Activated naive CD8-positive, alpha-beta T cell (primary cell): ENCODE measurements around the gene FCER1G.
"Not testable (repeated sequence)": the region's sequence is repeated elsewhere in the genome, so short reads cannot be mapped to it uniquely, and the experiment has no call there.

Experiments used
- H3K27ac Mint-ChIP-seq: one replicate; pipeline ENCODE4 v1.8.0; 2021; ENCODE audit warnings: mixed read lengths
- H3K27me3 Mint-ChIP-seq: one replicate; pipeline ENCODE4 v1.8.0; 2021; ENCODE audit warnings: mixed read lengths
- H3K36me3 Mint-ChIP-seq: one replicate; pipeline ENCODE4 v1.8.0; 2021; ENCODE audit warnings: mixed read lengths
- H3K4me1 Mint-ChIP-seq: one replicate; pipeline ENCODE4 v1.8.0; 2021; ENCODE audit warnings: low read depth, mixed read lengths
- H3K4me3 Mint-ChIP-seq: one replicate; pipeline ENCODE4 v1.8.0; 2021; ENCODE audit warnings: mild to moderate bottlenecking, mixed read lengths
- H3K9me3 Mint-ChIP-seq: one replicate; pipeline ENCODE4 v1.8.0; 2021; ENCODE audit warnings: low read depth, mixed read lengths

Gene FCER1G

DNA sequence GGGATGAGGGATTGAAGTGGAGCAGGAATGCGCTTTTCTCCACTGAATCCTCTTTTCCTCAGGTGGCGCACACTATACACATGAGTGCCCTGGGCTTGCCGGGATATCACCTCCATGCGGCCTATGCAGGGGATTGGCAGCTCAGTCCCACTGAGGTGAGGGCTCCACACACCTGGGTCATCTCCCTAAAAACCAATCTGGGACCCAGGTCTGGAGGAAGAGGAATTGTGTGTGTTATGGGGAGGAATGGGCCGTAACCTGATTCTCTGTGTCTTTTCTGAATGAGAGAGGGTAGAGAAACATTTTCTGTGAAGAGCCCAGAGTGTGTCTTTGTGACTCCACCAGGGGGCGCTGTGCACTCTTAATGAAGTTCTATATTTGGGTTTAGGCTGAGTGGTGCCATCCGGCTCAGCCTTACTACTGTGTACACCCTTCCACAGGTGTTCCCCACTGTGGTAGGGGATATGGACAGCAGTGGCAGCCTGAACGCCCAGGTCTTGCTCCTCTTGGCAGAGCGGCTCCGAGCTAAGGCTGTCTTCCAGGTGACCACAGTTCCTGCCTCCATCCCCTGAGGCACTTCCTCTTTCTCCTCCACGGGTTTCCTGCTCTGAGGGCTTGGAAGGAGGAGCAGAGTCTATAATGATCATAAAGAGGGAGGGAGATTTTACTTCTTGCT is 12.2 kb downstream of the FCER1G start:
- Mint-ChIP-seq H3K4me1 (peaks cover 35% of the 10 kb centered on the region), H3K27me3 (no peaks in the 10 kb centered on the region), H3K4me3 (peak overlapping the region; percentile 100)

GRCh38 chr1:161228032-161228431 is 12.9 kb downstream of the FCER1G start:
- Mint-ChIP-seq H3K27me3 (no peaks in the 10 kb centered on the region), H3K9me3 (no peaks in the 10 kb centered on the region), H3K36me3 (peaks cover 3% of the 10 kb centered on the region), H3K27ac (no peak overlapping the region), H3K4me3 (peak overlapping the region; percentile 64), H3K4me1 (peaks cover 33% of the 10 kb centered on the region)

More for the DNA sequence above, 12.2 kb downstream of the FCER1G start:
- Mint-ChIP-seq H3K27ac (peak overlapping the region; percentile 67), H3K36me3 (peaks cover 3% of the 10 kb centered on the region), H3K9me3 (no peaks in the 10 kb centered on the region)

DNA sequence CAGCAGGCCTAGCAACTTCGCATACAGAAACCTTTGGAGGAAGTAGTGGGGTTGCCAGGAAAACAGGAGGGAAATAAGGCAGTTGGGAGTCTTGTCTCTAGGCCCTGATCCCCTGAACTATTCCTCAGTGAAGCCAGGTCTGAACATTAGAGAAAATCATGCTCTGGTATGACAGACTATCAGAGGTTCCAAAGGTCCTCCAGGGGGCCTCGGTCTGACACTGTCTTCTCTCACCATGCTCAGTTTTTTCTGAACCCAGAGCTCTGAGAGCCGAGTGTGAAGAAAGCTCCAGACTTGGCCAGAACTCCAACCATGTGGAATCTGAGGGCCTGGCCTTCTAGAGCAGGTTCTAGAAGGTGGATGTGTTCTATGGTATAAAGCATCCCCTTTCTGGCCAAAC is 14.8 kb downstream of the FCER1G start:
- Mint-ChIP-seq H3K9me3 (no peaks in the 10 kb centered on the region), H3K4me1 (peaks cover 27% of the 10 kb centered on the region), H3K36me3 (peaks cover 3% of the 10 kb centered on the region), H3K27ac (no peak overlapping the region), H3K4me3 (no peak overlapping the region), H3K27me3 (no peaks in the 10 kb centered on the region)

- H3K4me3 Mint-ChIP-seq = no peak overlapping the region
- no peaks in the 10 kb centered on the region for H3K9me3 Mint-ChIP-seq
- peaks cover 20% of the 10 kb centered on the region for H3K4me1 Mint-ChIP-seq
- no peak overlapping the region for H3K27ac Mint-ChIP-seq
- H3K27me3 Mint-ChIP-seq = no peaks in the 10 kb centered on the region
- H3K36me3 Mint-ChIP-seq = peaks cover 3% of the 10 kb centered on the region
Observed at GRCh38 chr1:161230762-161231161, 15.7 kb downstream of the FCER1G start.

- Mint-ChIP-seq H3K27me3 (no peaks in the 10 kb centered on the region), H3K4me1 (no peaks in the 10 kb centered on the region), H3K9me3 (no peaks in the 10 kb centered on the region), H3K4me3 (no peak overlapping the region), H3K27ac (no peak overlapping the region), H3K36me3 (peaks cover 3% of the 10 kb centered on the region)
Observed at GRCh38 chr1:161233102-161233501, 18.0 kb downstream of the FCER1G start.

DNA sequence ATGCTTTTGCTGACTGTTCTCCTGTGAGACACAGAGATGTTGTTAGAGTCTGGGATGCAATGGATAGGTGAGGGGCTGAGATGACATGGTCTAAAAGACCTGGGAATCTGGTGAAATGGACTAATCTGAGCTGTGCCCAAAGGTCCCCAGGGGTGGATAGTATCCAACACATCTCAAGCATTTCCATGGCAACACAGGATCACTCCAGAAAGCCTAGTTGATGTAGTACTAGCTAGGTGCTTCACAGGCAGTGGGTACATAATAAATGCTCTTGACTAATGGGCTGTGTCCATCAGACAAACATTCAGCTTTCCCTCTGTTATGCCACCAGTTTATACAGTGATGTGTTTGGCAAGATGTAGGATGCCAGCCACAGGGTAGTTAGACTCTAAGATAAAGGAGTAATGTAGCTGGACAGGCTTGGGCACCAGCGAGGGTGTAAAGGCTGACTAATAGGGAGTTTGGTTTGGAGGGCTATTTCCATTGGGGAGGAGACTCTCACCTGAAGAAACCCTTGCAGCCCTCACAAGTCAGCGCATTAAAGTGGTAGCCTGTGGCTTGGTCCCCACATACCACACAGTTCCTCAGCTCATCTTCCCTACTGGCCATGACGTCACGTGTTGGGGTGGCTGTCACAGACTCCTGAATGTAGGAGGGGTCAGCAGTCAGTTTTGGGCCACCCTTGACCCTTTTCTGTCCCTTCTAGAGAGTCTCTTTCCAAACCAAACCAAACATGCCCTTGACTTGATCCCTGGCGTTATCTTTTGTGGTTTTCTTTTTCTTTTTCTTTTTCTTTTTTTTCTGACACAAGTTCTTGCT is 21.1 kb downstream of the FCER1G start:
- H3K4me1 Mint-ChIP-seq = no peaks in the 10 kb centered on the region
- no peaks in the 10 kb centered on the region for H3K27me3 Mint-ChIP-seq
- H3K9me3 Mint-ChIP-seq = no peaks in the 10 kb centered on the region
- no peaks in the 10 kb centered on the region for H3K36me3 Mint-ChIP-seq
- H3K27ac Mint-ChIP-seq = no peak overlapping the region
- H3K4me3 Mint-ChIP-seq = no peak overlapping the region

DNA sequence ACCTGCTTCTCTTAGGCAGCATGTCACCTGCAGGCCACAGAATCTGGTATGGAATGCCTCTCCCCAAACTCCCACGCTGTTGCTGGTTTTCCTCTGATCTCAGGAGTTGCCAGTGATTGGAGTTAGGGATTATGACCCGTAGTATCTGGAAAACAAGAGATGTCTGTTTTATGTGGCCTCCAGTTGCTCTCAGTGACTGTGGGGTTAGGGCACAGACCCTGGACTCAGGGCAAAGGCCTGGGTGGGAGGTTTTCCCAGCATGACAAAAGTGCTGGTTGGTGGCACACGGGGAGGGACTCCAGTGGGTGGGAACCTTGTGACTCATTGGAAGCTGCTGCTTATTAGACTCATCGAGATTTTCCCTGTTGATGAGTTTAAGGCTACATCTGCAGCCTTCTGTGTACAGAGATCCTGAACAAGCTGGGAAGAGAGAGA is 23.0 kb downstream of the FCER1G start, which contains the start of gene NR1I3:
TSS of gene NR1I3 (minus strand) at position 165 of the 435 bp plus-strand sequence. CDS start 1,638 bp downstream, outside the sequence.
- no peaks in the 10 kb centered on the region for H3K4me1 Mint-ChIP-seq
- H3K4me3 Mint-ChIP-seq = no peak within 1 kb of the TSS
- no peaks in the 10 kb centered on the region for H3K9me3 Mint-ChIP-seq
- no peak within 1 kb of the TSS for H3K27ac Mint-ChIP-seq
- H3K27me3 Mint-ChIP-seq = peaks cover 2% of the 10 kb centered on the region
- no peaks in the 10 kb centered on the region for H3K36me3 Mint-ChIP-seq

GRCh38 chr1:161241682-161242081 is 26.6 kb downstream of the FCER1G start:
- Mint-ChIP-seq H3K36me3 (no peaks in the 10 kb centered on the region), H3K4me3 (no peak overlapping the region), H3K27ac (no peak overlapping the region)

GRCh38 chr1:161242313-161242712 is 27.2 kb downstream of the FCER1G start:
- no peaks in the 10 kb centered on the region for H3K9me3 Mint-ChIP-seq
- peaks cover 2% of the 10 kb centered on the region for H3K27me3 Mint-ChIP-seq
- H3K27ac Mint-ChIP-seq = no peak overlapping the region
- no peak overlapping the region for H3K4me3 Mint-ChIP-seq
- H3K36me3 Mint-ChIP-seq = no peaks in the 10 kb centered on the region
- H3K4me1 Mint-ChIP-seq = no peaks in the 10 kb centered on the region

More at GRCh38 chr1:161241682-161242081, 26.6 kb downstream of the FCER1G start:
- Mint-ChIP-seq H3K4me1 (no peaks in the 10 kb centered on the region), H3K27me3 (peaks cover 2% of the 10 kb centered on the region), H3K9me3 (no peaks in the 10 kb centered on the region)

GRCh38 chr1:161244888-161245287 is 29.8 kb downstream of the FCER1G start:
- H3K27ac Mint-ChIP-seq = no peak overlapping the region
- no peaks in the 10 kb centered on the region for H3K4me1 Mint-ChIP-seq
- H3K36me3 Mint-ChIP-seq = no peaks in the 10 kb centered on the region
- H3K4me3 Mint-ChIP-seq = no peak overlapping the region
- H3K27me3 Mint-ChIP-seq = peaks cover 2% of the 10 kb centered on the region
- H3K9me3 Mint-ChIP-seq = no peaks in the 10 kb centered on the region

DNA sequence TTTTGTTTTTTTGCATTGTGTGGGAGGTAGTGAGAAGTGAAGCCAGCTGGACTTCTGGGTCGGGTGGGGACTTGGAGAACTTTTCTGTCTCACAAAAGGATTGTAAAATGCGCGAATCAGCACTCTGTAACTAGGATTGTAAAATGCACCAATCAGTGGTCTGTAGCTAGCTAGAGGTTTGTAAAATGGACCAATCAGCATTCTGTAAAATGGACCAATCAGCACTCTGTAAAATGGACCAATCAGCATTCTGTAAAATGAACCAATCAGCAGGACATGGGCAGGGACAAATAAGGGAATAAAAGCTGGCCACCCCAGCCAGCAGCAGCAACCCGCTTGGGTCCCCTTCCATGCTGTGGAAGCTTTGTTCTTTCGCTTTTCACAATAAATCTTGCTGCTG is 35.0 kb downstream of the FCER1G start:
- not testable (repeated sequence) for H3K27me3 Mint-ChIP-seq, H3K9me3 Mint-ChIP-seq, H3K4me3 Mint-ChIP-seq, H3K36me3 Mint-ChIP-seq, H3K4me1 Mint-ChIP-seq, H3K27ac Mint-ChIP-seq

DNA sequence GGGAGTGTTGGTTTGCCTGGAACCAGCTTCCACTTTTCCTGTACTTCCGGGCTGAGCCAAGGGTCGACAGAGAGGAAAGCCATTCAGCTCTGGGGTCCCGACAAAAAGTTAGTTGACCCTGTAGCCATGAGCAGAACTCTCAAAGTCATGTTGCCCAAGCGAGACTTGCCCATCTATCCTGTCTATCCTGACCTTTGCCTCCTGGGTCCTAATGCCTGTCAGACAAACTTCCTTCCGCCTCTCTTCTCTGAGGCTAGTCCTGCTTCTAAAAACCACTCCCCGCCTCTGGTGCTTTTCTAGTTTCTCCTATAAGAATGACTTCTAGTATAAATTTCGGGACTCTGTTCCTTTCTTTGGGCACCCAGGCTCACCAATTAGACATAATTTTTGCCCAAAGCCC is 35.7 kb downstream of the FCER1G start:
- H3K27ac Mint-ChIP-seq = no peak overlapping the region

GRCh38 chr1:161251579-161251978 is 36.5 kb downstream of the FCER1G start:
- H3K4me1 Mint-ChIP-seq = no peaks in the 10 kb centered on the region
- H3K36me3 Mint-ChIP-seq = peaks cover 3% of the 10 kb centered on the region
- peaks cover 9% of the 10 kb centered on the region for H3K27me3 Mint-ChIP-seq
- no peaks in the 10 kb centered on the region for H3K9me3 Mint-ChIP-seq
- H3K27ac Mint-ChIP-seq = no peak overlapping the region
- H3K4me3 Mint-ChIP-seq = no peak overlapping the region

More for the DNA sequence above, 35.7 kb downstream of the FCER1G start:
- H3K9me3 Mint-ChIP-seq = no peaks in the 10 kb centered on the region
- H3K4me1 Mint-ChIP-seq = no peaks in the 10 kb centered on the region
- peaks cover 4% of the 10 kb centered on the region for H3K27me3 Mint-ChIP-seq
- H3K4me3 Mint-ChIP-seq = no peak overlapping the region
- no peaks in the 10 kb centered on the region for H3K36me3 Mint-ChIP-seq

DNA sequence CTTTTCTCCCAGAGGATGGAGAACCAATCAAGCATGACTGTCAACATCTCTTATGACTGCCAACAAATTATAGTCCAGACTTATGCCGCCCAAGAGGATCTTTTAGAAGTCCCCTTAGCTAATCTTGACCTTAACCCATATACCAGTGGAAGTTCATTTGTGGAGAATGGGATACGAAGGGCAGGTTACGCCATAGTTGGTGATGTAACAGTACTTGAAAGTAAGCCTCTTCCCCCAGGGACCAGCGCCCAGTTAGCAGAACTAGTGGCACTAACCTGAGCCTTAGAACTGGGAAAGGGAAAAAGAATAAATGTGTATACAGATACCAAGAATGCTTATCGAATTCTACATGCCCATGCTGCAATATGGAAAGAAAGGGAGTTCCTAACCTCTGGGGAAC is 40.2 kb downstream of the FCER1G start:
- H3K27me3 Mint-ChIP-seq = peaks cover 32% of the 10 kb centered on the region
- H3K27ac Mint-ChIP-seq, H3K4me3 Mint-ChIP-seq, H3K9me3 Mint-ChIP-seq: not testable (repeated sequence)
- H3K4me1 Mint-ChIP-seq = peaks cover 19% of the 10 kb centered on the region
- H3K36me3 Mint-ChIP-seq = peaks cover 15% of the 10 kb centered on the region

DNA sequence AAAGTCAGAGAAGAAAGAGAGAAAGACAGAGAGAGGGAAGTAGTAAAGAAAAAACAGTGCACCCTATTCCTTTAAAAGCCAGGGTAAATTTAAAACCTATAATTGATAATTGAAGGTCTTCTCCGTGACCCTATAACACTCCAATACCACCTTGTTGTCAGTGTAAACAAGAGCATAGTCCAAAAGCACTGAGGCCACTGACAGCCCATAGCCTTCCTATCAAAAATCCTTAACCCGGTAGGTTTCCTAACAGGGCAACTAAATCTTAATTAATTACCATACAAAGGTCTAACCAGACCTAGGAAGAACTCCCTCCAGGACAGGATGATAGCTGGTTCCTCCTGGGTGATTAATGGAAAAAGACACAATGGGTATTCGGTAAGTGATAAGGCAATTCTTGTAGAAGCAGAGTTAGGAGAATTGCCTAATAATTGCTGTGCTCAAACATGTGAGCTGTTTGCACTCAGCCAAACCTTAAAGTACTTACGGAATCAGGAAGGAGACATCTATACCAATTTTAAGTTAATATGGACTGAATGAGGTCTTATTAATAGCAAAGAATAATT is 40.9 kb downstream of the FCER1G start:
- Mint-ChIP-seq H3K36me3 (peaks cover 15% of the 10 kb centered on the region), H3K4me1 (peaks cover 21% of the 10 kb centered on the region), H3K27me3 (peaks cover 36% of the 10 kb centered on the region)
- H3K9me3 Mint-ChIP-seq, H3K4me3 Mint-ChIP-seq, H3K27ac Mint-ChIP-seq: not testable (repeated sequence)
